ENCODE measurements around the gene POP4.

POP4 gene

DNA sequence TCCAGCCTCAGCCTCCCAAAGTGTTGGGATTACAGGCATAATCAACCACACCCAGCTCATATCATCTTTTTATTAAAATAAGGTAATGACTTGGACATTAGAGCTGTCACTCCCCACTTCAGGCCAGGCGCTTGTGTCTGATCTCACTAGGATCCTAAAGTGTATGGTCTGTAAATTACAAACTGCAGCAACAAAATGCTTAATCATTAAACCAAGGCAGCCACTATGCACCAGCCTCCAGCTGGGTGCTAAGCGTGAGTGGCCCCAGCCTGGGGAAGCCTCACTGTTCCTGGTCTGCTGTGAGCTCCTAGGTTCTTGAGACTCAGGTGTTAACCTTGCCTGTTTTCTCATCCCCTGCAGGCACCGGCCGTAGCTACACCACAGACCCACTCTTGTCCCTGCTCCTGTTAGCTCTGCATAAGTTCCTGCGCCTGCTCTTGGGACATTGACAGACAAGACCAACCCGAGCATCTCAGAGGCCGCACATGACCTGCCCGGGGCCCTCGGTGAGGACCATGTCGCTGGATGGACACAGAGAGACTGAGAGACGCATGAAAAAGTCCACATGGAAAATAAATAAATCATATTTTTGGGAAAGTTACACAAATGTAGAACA lies 42.5 kb upstream of the POP4 start:
- no peak overlapping the region for H3K4me3 ChIP-seq (replicated peaks; ENCODE audit: low read depth, low read length)
- TF ChIP-seq, protein P1, sequence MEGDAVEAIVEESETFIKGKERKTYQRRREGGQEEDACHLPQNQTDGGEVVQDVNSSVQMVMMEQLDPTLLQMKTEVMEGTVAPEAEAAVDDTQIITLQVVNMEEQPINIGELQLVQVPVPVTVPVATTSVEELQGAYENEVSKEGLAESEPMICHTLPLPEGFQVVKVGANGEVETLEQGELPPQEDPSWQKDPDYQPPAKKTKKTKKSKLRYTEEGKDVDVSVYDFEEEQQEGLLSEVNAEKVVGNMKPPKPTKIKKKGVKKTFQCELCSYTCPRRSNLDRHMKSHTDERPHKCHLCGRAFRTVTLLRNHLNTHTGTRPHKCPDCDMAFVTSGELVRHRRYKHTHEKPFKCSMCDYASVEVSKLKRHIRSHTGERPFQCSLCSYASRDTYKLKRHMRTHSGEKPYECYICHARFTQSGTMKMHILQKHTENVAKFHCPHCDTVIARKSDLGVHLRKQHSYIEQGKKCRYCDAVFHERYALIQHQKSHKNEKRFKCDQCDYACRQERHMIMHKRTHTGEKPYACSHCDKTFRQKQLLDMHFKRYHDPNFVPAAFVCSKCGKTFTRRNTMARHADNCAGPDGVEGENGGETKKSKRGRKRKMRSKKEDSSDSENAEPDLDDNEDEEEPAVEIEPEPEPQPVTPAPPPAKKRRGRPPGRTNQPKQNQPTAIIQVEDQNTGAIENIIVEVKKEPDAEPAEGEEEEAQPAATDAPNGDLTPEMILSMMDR (IDR thresholded peaks at IDR 0.05; ENCODE audit: low read length, missing control alignments): no peak
- no peak for DNase-seq (ENCODE audit: low read depth)

- no peak for DNase-seq (ENCODE audit: low read depth)
- TF ChIP-seq, protein P1 (IDR thresholded peaks at IDR 0.05; ENCODE audit: low read length, missing control alignments): no peak
- no peak overlapping the region for H3K4me3 ChIP-seq (replicated peaks; ENCODE audit: low read depth, low read length)
Observed at GRCh38 chr19:29564574-29565005, 41.5 kb upstream of the POP4 start.

- TF ChIP-seq, protein P1 (IDR thresholded peaks at IDR 0.05; ENCODE audit: low read length, missing control alignments): no peak
- no peak for DNase-seq (ENCODE audit: low read depth)
- H3K4me3 ChIP-seq (replicated peaks; ENCODE audit: low read depth, low read length): no peak overlapping the region
Observed at GRCh38 chr19:29565171-29565570, 40.9 kb upstream of the POP4 start.

- TF ChIP-seq, protein P1 (IDR thresholded peaks at IDR 0.05; ENCODE audit: low read length, missing control alignments): no peak
- H3K4me3 ChIP-seq (replicated peaks; ENCODE audit: low read depth, low read length): no peak overlapping the region
- DNase-seq (ENCODE audit: low read depth): no peak
Observed at GRCh38 chr19:29566496-29567054, 39.5 kb upstream of the POP4 start.

DNA sequence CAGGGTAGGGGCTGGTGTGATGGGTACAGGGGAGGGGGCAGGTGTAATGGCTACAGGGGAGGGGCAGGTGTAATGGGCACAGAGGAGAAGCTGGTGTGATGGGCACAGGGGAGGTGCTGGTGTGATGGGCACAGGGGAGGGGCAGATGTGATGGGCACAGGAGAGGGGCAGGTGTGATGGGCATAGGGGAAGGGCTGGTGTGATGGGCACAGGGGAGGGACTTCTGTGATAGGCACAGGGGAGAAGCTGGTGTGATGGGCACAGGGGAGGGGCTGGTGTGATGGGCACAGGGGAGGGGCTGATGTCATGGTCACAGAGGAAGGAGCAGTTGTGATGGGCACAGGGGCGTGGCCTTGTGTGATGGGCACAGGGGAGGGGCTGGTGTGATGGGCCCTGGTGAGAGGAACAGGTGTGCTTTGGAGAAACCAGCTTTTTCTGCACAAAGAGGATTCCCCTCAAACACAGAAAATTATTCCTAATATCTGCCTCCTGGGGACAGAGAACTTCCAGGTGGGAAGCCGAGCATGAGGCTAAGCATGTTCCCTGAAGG lies 38.6 kb upstream of the POP4 start:
- no peak overlapping the region for H3K4me3 ChIP-seq (replicated peaks; ENCODE audit: low read depth, low read length)
- DNase-seq (ENCODE audit: low read depth): no peak
- TF ChIP-seq, protein P1 (IDR thresholded peaks at IDR 0.05; ENCODE audit: low read length, missing control alignments): no peak

- TF ChIP-seq, protein P1 (IDR thresholded peaks at IDR 0.05; ENCODE audit: low read length, missing control alignments): no peak
- no peak overlapping the region for H3K4me3 ChIP-seq (replicated peaks; ENCODE audit: low read depth, low read length)
- DNase-seq (ENCODE audit: low read depth): no peak
Observed at GRCh38 chr19:29568036-29569025, 37.8 kb upstream of the POP4 start.

All from fibroblast of pulmonary artery (primary cell).